ENCODE data around the gene ARMCX2.

The ARMCX2 gene

GRCh38 chrX:101682723-101683122 lies 23.1 kb upstream of the ARMCX2 start:
- no peak overlapping the region for H3K4me3 ChIP-seq (ENCODE audit: low read depth, low read length)
- no peak for TF ChIP-seq CTCF (IDR thresholded peaks at IDR 0.05; ENCODE audit: low read depth, low read length)

GRCh38 chrX:101677028-101677427 lies 17.4 kb upstream of the ARMCX2 start:
- no peak for TF ChIP-seq CTCF (IDR thresholded peaks at IDR 0.05; ENCODE audit: low read depth, low read length)

GRCh38 chrX:101676571-101676970 lies 16.9 kb upstream of the ARMCX2 start:
- no peak for TF ChIP-seq CTCF (IDR thresholded peaks at IDR 0.05; ENCODE audit: low read depth, low read length)
- H3K4me3 ChIP-seq (ENCODE audit: low read depth, low read length): no peak overlapping the region

More at GRCh38 chrX:101677028-101677427, 17.4 kb upstream of the ARMCX2 start:
- H3K4me3 ChIP-seq (ENCODE audit: low read depth, low read length): no peak overlapping the region

GRCh38 chrX:101668143-101668542 lies 8.5 kb upstream of the ARMCX2 start:
- no peak for TF ChIP-seq CTCF (IDR thresholded peaks at IDR 0.05; ENCODE audit: low read depth, low read length)
- no peak overlapping the region for H3K4me3 ChIP-seq (ENCODE audit: low read depth, low read length)

GRCh38 chrX:101658661-101659491 lies 774 bp downstream of the ARMCX2 start:
- no peak for TF ChIP-seq CTCF (IDR thresholded peaks at IDR 0.05; ENCODE audit: low read depth, low read length)
- peak overlapping the region; percentile 74 for H3K4me3 ChIP-seq (ENCODE audit: low read depth, low read length)

GRCh38 chrX:101657495-101657894 lies 2.2 kb downstream of the ARMCX2 start:
- no peak overlapping the region for H3K4me3 ChIP-seq (ENCODE audit: low read depth, low read length)
- TF ChIP-seq CTCF (IDR thresholded peaks at IDR 0.05; ENCODE audit: low read depth, low read length): no peak

GRCh38 chrX:101656817-101657216 lies 2.8 kb downstream of the ARMCX2 start:
- no peak for TF ChIP-seq CTCF (IDR thresholded peaks at IDR 0.05; ENCODE audit: low read depth, low read length)
- no peak overlapping the region for H3K4me3 ChIP-seq (ENCODE audit: low read depth, low read length)

All from WI38 (cell line).